PC-9 (cell line): ENCODE measurements around the gene ATOSB. TPM values are rescaled to one million over a fixed set of nuclear protein-coding genes. Genes with fewer than 3 reads are reported as not detected.

ENCODE experiments used
- BruUV-seq: library from RNA; stranded (reverse); fragments of 400-500 nt; replicated peaks from 2 replicates; lab custom pipeline; 2021; lab: Mats Ljungman, UMichigan
- CTCF ChIA-PET: fragments of 300-600 bp; sonication (Branson Sonifier 250); formaldehyde crosslinking; loops from one replicate; lab custom pipeline; 2022; ENCODE audit warnings: antibody characterized with exemption; lab: Charles Lee
- POLR2A ChIA-PET: fragments of 300-600 bp; sonication (Branson Sonifier 250); formaldehyde crosslinking; loops from one replicate; lab custom pipeline; 2022; ENCODE audit warnings: antibody characterized with exemption; ENCODE audit not compliant: unreplicated experiment; lab: Charles Lee
- DNase-seq, 2 experiments: peaks; one replicate each; pipeline versions ENCODE4 v3.0.0 to v3.0.0-alpha.2; 2015 to 2022; ENCODE audit warnings: mixed read lengths in 1 of 2
- H2AFZ ChIP-seq: fragments of 200-600 bp; sonication (generic); 2 replicates; pipeline ENCODE4 v1.8.1; 2017; ENCODE audit warnings: antibody characterized with exemption
- H3F3A ChIP-seq: fragments of 200-600 bp; sonication (generic); 2 replicates; pipeline ENCODE4 v1.8.1; 2017; ENCODE audit warnings: antibody characterized with exemption, mild to moderate bottlenecking, low read depth; ENCODE audit not compliant: insufficient read depth
- H3K27ac ChIP-seq: fragments of 200-600 bp; sonication (generic); 2 replicates; pipeline ENCODE4 v1.6.1; 2016; ENCODE audit warnings: mixed run types
- H3K27me3 ChIP-seq: fragments of 200-600 bp; sonication (generic); 2 replicates; pipeline ENCODE4 v1.6.1; 2016; ENCODE audit warnings: low read depth, mixed run types; ENCODE audit not compliant: insufficient read depth
- H3K36me3 ChIP-seq: fragments of 200-600 bp; sonication (generic); 2 replicates; pipeline ENCODE4 v1.6.1; 2016; ENCODE audit warnings: low read depth, mixed run types
- H3K4me1 ChIP-seq: fragments of 200-600 bp; sonication (generic); replicated peaks from 2 replicates; pipeline ENCODE4 v1.6.1; 2016; ENCODE audit warnings: mixed run types; ENCODE audit not compliant: insufficient read depth
- H3K4me2 ChIP-seq: fragments of 200-600 bp; sonication (generic); 2 replicates; pipeline ENCODE4 v1.6.1; 2017; ENCODE audit warnings: mixed run types
- H3K4me3 ChIP-seq: fragments of 200-600 bp; sonication (generic); 2 replicates; pipeline ENCODE4 v1.6.1; 2016; ENCODE audit warnings: mixed run types
- H3K79me2 ChIP-seq: fragments of 200-600 bp; sonication (generic); 2 replicates; pipeline ENCODE4 v1.6.1; 2017; ENCODE audit warnings: low read depth, mixed run types
- H3K9me2 ChIP-seq: fragments of 200-600 bp; sonication (generic); 2 replicates; pipeline ENCODE4 v1.8.1; 2017; ENCODE audit warnings: mild to moderate bottlenecking; ENCODE audit not compliant: insufficient read depth
- H3K9me3 ChIP-seq: fragments of 200-600 bp; sonication (generic); 2 replicates; pipeline ENCODE4 v1.8.1; 2016; ENCODE audit warnings: low read depth; ENCODE audit not compliant: insufficient read depth
- H4K20me1 ChIP-seq: fragments of 200-600 bp; sonication (generic); 2 replicates; pipeline ENCODE4 v1.8.1; 2017; ENCODE audit not compliant: insufficient read depth
- EZH2 ChIP-seq: fragments of 200-600 bp; sonication (generic); IDR thresholded peaks from 2 replicates; pipeline ENCODE4 v1.8.0; 2017; ENCODE audit warnings: antibody characterized with exemption, low read depth
- intact Hi-C: fragments of 100-400 bp; cut with micrococcal nuclease; formaldehyde crosslinking; loops from one replicate; pipeline ENCODE4 v1.10.0; 2022; ENCODE audit not compliant: unreplicated experiment
- total RNA-seq: library from RNA; stranded (reverse); gene quantifications from 2 replicates; pipeline ENCODE4 v1.2.3, GENCODE V29; 2021
- TF ChIP-seq, protein P1 (sequence below): fragments of 200-600 bp; sonication (generic); conservative IDR thresholded peaks from 2 replicates; pipeline ENCODE4 v1.6.1; 2017; ENCODE audit warnings: mixed run types, antibody characterized with exemption, mild to moderate bottlenecking, moderate library complexity

The ATOSB gene
- total RNA-seq, 1 experiment from 2014 or later, result 10.5 TPM

DNA sequence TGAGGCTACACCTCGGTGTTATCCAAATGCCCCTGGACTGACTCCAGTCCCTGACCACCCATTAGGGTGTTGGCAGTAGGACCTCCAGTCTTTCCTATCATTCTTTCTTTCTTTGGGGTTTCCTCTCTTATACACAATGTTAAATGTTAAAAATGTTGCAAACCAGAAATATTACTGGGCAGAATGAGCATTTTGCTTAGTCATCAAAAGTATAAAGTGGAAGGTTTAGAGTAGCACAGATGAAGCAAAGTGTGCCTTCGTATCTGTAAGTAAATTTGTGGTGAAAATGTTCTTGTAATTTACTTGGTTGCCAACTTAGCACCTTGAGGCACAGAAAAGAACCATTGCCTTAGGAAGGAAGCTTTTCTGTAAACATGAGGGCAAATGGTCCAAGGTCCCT is 24.4 kb upstream of the ATOSB start:
- no peaks in the 10 kb centered on the region for H3K9me2 ChIP-seq
- TF ChIP-seq EZH2, result no peak
- TF ChIP-seq, protein P1, sequence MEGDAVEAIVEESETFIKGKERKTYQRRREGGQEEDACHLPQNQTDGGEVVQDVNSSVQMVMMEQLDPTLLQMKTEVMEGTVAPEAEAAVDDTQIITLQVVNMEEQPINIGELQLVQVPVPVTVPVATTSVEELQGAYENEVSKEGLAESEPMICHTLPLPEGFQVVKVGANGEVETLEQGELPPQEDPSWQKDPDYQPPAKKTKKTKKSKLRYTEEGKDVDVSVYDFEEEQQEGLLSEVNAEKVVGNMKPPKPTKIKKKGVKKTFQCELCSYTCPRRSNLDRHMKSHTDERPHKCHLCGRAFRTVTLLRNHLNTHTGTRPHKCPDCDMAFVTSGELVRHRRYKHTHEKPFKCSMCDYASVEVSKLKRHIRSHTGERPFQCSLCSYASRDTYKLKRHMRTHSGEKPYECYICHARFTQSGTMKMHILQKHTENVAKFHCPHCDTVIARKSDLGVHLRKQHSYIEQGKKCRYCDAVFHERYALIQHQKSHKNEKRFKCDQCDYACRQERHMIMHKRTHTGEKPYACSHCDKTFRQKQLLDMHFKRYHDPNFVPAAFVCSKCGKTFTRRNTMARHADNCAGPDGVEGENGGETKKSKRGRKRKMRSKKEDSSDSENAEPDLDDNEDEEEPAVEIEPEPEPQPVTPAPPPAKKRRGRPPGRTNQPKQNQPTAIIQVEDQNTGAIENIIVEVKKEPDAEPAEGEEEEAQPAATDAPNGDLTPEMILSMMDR, result no peak
- H3K27ac ChIP-seq, result no peak overlapping the region
- DNase-seq, result no peak
- no peak overlapping the region for H3K4me3 ChIP-seq
- no peaks in the 10 kb centered on the region for H3K4me1 ChIP-seq
- no peaks in the 10 kb centered on the region for H3F3A ChIP-seq
- no peak overlapping the region for H2AFZ ChIP-seq
- H3K9me3 ChIP-seq, result no peaks in the 10 kb centered on the region
- H4K20me1 ChIP-seq, result no peaks in the 10 kb centered on the region
- no peaks in the 10 kb centered on the region for H3K36me3 ChIP-seq
- no TSS peak for BruUV-seq
- no peaks in the 10 kb centered on the region for H3K79me2 ChIP-seq
- H3K4me2 ChIP-seq, result no peak overlapping the region
- intact Hi-C loops, result no loop called here
- ChIA-PET CTCF (no interaction called here), POLR2A (no interaction called here)
- no peaks in the 10 kb centered on the region for H3K27me3 ChIP-seq

DNA sequence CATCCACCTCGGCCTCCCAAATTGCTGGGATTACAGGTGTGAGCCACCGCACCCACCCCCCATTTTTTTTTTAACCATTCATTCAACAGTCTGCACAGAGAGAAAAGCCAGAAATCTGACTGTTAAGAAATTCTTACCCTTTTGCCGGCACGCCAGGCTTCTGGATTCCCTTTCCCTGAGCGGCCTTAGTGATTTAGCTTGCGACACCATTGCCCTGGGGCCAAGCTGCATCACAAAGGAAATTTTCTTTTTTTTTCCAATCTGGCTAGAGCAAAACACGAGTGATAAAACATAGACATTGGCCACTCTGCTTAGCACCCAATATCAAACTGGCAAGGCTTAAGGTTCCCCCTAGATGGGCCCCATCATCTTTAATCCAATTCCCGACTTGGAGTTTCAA is 21.2 kb upstream of the ATOSB start:
- TF ChIP-seq, protein P1, result no peak
- no peak for TF ChIP-seq EZH2
- Histone ChIP-seq H3K27me3 (no peaks in the 10 kb centered on the region), H3K9me2 (no peaks in the 10 kb centered on the region), H3K4me1 (no peaks in the 10 kb centered on the region), H3K9me3 (no peaks in the 10 kb centered on the region), H3F3A (no peaks in the 10 kb centered on the region), H2AFZ (no peak overlapping the region), H3K36me3 (no peaks in the 10 kb centered on the region), H3K4me3 (no peak overlapping the region), H4K20me1 (no peaks in the 10 kb centered on the region), H3K79me2 (no peaks in the 10 kb centered on the region), H3K4me2 (no peak overlapping the region), H3K27ac (no peak overlapping the region)
- CTCF ChIA-PET, result no interaction called here
- intact Hi-C loops, result no loop called here
- no TSS peak for BruUV-seq
- DNase-seq, result no peak
- POLR2A ChIA-PET, result no interaction called here

DNA sequence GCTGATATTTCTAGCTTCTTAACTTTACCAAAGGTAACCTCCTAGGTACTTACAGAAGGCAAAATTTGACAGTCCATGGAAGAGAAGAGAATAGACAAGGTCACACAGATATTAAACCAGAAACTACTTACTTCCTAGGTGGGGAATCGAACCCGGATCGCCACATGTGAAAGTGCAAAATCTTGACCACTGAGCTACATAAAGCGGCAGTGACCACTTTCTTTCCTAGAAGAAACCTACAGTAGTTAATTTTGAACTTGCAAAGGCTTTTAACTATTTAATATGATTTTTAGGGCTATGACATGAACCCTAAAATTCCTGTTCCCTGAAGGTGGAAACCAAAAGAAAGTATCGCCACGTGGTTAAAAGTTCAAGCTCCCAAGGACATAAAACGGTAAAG is 20.3 kb upstream of the ATOSB start:
- Histone ChIP-seq H3K9me2 (no peaks in the 10 kb centered on the region), H2AFZ (no peak overlapping the region), H3F3A (no peaks in the 10 kb centered on the region), H3K9me3 (no peaks in the 10 kb centered on the region), H3K79me2 (no peaks in the 10 kb centered on the region), H3K4me1 (no peaks in the 10 kb centered on the region), H3K4me2 (no peak overlapping the region), H3K4me3 (no peak overlapping the region), H3K27me3 (no peaks in the 10 kb centered on the region), H4K20me1 (no peaks in the 10 kb centered on the region), H3K27ac (no peak overlapping the region), H3K36me3 (no peaks in the 10 kb centered on the region)
- TF ChIP-seq EZH2, result no peak
- TF ChIP-seq, protein P1, result no peak
- DNase-seq, result no peak
- ChIA-PET POLR2A (no interaction called here), CTCF (no interaction called here)
- BruUV-seq, result no TSS peak
- intact Hi-C loops, result no loop called here
